NCI-H1417 treated with DMSO at 0.1 percent for 48 hours (cell line): ENCODE data around the gene ZNF516.
"Not testable (repeated sequence)": the region's sequence is repeated elsewhere in the genome, so short reads cannot be mapped to it uniquely, and the experiment has no call there.

ENCODE experiments used
- DNase-seq: peaks from one replicate; lab custom pipeline; 2025; lab: John Stamatoyannopoulos, UW

ZNF516 gene

DNA sequence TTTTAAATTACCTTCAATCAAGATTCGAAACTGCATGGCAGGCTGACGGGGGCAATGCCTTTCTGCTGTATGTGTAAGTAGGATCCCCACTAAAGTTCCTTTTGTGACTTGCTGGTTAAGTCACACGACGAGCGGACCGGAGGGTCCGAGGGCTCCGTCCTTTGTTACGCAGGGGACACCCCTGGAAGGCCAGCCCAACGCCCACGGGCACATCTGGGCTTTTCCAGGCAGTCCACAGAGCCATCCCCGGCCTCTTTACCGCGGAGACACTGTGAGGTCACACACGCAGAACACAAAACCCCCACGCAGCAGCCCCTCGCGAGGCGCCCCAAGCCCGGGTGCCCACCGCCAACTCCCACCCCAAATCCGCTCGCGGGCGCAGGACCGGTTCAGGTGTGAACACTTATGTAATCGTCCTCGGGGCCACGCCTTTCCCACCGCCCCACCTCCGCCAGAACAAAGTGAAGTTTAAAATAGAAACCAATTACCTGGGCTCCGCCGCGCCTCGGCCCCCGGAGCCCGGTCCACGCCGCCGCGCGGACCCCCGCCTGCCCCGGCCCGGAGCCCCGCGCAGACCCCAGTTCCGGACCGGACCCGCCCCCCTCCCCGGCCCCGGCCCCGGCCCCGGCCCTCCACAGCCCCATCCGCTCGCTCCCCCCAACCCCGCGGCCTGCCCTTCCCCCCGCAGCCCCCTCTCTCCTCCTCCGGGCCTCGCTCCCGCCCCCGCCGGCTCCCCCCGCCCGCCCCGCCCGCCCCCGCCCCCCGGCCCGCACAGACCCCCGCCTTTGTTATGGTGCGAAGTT lies 4.2 kb downstream of the ZNF516 start:
- DNase-seq = no peak

DNA sequence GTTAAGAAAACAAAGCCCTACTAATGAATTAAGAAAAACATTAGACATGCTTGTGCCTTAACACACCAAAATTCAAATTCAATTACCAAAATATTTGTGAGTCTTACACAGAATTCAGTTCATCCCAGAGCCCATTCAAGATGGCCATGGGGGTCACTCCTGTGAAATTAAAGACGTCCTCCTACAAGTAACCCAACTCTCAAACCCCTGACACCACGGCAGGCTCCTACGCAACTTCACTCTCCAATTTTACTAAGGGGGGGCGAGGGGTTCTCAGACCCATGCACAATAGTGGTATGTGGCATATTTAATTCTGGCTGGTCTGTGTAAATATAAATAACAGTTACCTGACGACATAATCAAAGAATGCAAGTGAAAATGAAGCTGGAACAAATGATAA lies 5.0 kb downstream of the ZNF516 start:
- no peak for DNase-seq

DNA sequence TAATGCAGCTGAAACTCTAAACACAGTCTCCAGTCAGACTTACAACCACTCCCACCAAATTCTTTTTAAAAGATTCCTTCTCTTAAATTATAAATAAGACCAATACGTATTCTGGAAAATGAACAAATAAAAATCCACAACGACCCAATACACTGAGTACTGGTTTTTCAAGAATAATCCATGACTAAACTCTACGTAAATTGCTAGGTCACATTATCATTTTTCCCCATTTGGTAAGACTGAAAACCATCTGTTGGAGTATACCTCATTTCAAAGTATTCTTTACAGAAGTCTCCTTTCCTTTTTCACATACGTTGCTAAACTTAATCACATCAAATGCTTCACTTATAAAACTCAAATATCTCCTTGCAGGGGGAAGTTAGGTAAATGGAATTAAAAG lies 6.0 kb downstream of the ZNF516 start:
- DNase-seq = no peak

DNA sequence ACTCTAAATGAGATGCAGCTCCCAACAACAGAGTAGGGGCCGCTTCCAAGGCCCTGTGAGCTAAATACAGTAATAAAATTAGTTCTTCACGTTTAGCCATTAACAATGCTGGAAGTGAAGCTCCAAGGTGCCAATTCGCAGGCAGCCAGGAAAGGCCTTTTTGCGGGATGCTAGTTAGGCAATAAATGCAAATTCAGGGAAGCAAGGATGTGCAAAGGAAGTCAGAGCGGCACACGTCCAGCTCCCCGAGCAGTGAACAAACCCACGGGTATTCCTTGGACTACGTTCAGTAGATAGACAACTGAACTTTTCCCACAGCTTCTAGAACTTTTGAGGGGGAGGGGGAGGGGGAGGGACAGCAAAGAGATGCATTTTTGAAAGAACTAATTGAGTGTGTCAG lies 6.9 kb downstream of the ZNF516 start:
- DNase-seq = no peak

DNA sequence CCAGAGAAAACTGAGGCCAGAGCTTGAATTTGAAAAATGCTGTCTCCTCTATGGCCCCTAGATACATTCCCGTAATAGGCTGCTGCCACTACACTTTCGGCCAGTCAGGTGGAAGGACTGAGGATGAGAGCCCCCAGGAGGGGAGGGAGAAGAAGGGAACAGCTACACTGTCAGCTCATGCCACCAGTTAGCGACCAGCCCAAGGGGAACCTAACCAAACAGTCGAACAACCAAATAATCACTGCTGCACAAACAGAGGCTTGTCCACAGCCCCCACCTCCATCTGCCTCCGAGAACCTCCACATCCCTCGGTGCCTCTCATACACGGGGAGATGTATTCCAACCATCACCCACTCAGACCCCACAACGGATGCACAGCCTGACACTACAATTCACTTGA lies 7.3 kb downstream of the ZNF516 start:
- no peak for DNase-seq

DNA sequence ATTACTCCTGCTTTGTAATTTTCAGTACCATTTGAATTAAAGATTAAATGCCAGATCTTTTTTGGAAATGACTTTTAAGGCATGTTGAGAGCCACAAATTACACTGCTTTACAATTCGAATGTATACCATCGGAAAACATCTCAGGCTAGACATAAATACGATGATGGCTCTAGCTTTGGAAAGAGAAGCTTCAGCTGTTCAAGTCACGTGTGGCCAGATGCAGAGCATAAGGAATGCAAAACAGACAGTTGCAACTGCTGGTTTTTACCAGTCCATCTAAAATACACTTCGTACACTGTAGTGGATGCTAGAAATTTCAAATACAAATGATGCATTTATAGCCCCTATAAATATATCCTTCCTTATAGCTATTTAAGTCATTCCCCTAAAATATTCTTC lies 8.0 kb downstream of the ZNF516 start:
- DNase-seq = no peak

DNA sequence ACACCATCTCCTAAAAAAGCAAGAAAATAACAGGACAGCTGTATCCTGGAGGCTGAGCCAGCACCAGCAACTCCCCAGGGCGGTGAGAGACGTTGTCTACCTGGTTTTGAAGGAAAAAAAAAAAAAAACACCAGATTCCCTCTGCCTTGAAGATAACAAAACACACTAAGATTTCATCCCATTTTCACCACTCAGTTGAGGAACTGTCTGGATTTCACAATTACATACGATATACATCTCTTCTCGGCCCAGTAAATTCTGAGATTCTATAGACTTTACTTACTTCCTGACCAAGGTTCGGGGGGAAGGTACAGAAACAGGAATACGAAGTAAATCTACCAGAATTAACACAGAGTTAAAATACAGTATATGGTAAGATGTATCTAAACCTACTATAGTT lies 8.5 kb downstream of the ZNF516 start:
- no peak for DNase-seq

DNA sequence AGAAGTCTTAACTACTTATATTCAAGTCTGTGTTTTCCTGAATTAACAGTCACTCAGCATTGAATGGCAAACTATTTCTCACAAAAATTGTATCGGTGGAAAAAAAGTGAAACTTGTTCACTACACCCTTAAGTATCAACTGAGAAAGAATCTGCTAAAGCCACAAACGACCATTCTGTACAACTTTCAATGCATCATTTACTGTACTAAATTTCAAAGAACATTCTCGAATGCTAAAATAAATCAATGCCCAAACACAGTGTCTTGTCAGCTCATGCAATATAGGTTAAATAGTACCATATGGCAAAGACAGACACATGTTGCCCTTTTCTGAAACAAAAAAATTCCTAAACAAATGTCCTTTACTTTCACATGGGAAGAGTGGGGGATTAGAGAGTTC lies 9.0 kb downstream of the ZNF516 start:
- no peak for DNase-seq

DNA sequence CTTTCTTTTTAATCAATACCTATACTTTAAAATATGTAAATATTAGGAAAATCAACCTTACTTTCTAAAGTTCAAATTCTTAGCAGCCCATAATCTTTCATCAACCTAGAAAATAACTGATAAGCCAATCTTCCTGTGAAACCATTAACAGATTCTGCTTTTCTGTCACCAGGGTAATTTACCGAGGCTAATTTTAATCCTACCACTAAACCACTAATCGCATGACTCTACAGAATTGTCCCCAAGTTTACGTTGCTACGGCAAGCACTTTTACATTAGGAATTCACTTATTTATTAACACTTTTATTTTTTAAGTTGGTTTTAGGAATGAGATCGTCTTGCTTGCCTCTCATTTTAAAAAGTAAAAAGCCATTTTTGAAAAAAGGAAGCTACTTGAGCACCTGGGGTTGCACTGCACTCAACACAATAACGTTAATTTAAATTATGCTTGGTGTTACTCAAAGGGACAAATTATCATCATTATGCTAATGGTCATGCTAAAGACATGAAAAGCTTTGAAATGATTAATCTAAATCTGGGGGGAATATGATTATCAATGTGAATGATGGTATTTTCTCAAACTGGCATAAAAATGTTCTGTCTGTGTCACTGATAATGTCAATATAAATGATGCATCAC lies 10.2 kb downstream of the ZNF516 start:
- no peak for DNase-seq

DNA sequence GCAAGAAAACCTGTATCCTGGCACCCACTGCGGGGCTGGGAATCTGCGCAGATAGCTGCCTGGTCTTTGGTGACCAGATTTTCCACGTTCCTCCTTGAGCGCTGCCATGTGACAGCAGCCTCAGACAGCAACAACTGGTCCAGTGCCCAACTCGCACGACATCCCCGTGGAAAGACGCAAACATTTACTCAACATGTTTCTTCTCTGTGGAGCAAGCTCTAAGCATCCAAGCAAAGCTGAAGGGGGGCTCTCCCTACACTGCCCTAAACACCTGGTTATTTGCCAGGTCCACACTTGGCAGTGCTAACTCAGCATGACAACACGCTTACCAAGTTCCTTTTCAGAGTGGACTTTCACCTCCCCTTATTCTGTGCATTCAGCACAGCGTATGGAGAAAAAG lies 11.3 kb downstream of the ZNF516 start:
- no peak for DNase-seq

DNA sequence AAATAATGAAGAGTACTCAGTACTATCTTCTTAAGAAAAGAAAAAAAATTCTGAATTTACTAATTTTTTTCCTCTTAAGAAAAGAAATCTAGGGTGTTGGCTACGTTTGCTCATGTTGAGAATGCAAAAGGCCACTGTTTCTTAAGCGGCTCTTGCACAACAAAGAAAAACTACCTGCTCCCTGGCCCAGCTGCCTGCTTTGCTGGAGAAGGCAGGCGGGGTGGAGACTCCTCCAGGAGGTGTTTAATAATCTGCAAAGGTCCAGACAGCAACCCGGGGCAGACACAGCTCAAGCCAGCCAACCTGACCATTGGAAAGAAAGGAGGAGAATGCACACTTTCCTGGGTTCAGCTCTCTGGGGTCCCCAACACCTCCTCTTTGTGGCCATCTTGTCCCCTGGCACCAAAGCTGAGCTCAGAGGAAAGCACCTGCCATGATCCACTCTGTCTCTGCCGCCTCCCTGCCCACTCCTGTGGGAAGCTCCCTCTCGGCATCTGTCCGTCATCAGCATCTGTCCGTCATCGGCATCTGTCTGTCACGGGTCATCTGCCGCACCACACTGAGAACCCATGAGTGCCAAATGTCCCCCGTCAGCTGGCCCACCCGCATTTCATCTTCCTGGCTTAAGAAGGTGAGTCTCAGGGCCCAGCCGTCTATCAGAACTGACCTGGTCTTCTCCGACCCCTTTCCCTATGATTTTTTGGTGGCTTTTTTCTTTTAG lies 11.9 kb downstream of the ZNF516 start:
- DNase-seq = no peak

DNA sequence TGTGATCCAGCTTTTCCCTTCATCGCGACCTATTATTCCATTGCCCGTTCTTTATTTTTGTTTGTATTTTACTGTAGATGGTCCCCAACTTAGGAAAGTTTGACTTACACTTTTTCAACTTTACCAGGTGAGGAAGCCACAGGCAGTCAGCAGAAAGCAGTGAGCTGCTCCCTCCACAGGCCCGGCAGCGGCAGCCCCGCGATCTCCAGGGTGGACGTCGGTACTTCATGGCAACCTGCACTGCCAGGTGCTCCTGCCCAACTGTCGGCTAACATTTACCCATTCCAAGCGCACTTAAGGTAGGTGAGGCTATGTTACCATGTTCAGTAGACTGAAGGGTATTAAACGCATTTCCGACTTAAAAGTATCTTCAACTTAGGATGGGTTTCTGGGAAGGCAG lies 12.8 kb downstream of the ZNF516 start:
- DNase-seq = no peak

DNA sequence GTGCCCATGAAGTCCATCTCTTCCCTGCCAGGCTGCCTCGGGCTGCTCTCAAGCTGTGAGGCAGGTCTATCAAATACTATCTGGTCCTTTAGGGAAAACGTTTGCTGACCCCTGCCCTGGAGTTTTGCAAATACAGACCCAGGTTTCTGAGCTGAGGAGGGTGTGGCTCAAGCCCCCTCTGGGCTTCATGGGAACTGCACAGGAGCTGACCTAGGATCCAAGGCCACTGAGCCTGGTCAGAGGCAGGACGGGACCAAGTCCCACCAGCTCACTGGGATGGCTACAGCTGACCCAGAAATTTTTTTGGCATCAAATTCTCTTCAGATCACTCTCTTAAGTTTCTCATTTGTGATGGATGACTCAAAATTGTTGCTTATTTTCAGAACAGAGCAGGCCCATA lies 14.1 kb downstream of the ZNF516 start:
- no peak for DNase-seq

DNA sequence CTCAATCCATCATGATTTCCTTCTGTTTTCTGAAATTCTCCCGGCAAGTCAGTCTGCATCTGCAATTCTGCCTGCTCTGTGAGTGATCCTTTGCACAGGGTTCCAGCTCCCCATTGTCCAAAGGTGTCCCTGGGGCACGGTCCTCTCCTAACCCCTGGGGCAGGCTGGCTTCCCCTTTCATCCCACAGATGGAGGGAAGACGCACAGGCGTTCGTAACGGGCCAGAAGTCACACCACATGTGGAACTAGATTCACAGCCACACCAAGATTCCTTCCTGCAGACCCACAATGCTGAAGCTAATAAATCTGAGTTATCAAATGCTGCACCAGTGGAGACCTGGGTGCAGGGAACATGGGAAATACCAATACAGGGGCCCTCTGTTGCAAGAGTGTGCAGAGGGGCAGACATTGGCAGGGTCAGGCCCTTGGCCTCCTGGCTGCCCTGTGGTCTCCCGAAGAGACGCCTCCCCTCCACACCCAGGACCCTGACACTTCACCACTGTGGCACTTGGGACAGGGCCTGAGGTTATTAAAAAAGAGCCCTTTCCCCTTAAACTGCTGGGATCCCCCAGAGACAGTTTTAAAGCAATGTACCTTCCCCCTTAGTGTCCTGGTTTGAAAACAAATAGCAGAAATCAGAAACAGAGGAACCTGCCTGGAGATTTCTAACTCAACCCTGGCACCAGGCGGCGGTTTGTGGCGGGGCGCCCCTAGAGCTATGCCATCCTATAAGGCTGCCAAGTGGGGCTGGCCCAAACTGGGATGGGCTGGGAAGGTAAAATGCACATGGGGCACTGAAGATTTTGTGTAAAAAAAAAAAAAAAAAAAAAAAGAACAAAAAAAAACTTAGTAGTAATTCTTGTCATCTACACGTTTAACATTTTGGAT lies 15.4 kb downstream of the ZNF516 start:
- no peak for DNase-seq

DNA sequence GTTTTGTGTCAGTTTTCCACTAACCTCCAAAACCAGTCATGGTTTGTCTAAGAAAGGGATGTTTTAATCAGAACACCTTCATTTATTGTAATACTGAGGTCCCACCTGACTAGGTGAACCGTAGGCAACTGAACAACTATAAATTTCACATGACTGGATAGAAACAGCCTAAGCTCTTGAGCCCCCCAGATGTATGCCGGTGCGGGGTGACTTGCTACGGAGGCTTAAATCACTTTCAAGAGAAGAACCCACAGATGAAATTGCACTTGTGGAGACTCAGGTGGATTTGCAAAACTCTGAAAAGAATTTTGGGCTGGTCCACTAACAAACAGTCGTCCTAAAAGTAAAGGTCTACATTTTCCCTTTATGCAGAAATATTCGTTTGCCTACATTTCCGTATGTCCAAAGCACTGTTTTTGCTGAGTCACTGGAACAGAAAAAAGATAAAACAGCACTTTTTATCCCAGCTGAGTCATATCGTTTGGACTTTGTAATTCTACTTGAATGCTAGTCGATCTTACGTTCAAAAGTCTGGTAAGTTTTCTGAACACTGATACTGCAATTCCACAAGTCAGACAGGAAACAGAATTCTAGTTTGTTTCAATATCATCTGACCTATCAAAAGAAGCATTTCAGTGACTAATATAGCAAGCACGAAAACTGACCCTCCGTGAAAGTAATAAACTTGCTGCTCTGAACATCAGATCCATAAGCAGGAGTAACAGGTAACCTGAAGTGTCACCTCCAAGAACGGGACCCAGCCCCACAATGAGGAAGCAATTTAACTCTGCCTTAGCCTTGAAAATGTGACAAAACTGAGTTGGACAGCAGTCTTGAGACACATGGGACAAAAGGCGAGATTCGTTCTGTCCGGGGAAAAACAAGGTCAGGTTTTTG lies 18.1 kb downstream of the ZNF516 start:
- DNase-seq = no peak

DNA sequence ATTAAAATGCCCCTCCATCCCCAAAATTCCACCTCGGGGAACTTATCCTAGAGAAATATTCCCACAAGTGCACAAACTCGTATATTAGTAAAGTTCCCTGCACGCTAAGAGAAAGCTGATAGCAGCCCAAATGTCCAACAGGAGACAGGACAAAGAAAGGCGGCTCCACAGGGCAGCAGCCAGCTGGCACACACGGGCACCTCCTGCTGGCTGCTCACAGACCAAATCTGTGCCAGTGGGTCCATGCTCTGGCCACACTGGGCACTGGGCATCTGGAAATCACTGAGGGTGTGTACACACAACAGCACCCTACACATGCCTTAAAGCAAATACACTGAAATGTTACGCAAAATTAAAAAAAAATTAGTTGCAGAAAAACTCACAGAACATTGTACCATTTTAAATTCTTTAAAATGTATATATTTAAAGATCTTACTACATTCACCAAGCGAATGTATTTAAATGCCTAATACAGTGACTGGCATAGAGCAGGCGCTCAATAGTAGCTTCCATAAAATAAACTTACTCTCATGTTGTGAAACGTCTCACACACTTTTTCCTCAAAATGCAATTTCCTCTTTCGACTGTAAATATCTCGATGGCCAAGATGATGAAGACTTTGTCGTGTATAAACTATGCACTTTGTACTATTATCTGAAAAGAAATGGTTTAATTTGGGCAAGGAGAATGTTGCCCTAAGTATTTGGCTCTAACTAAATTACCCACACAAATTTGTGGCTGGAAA lies 19.4 kb downstream of the ZNF516 start:
- no peak for DNase-seq

DNA sequence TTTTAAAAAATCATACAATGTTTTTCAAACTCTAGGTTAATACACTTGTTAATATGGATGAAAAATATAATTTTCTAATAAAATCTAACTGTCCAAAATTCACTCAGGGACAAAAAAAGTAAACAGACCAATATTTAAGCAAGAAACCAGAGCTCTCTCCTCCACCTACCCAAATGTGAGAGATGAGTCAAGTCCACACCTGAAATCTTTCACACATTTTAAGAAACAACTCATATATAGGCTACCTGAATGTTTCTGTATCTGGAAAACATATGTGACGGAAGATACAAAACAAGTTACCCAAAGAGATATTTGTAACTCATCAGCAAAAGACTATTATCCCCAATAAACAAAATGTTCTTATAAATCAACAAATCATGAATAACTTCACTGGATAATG lies 20.2 kb downstream of the ZNF516 start:
- DNase-seq = no peak

DNA sequence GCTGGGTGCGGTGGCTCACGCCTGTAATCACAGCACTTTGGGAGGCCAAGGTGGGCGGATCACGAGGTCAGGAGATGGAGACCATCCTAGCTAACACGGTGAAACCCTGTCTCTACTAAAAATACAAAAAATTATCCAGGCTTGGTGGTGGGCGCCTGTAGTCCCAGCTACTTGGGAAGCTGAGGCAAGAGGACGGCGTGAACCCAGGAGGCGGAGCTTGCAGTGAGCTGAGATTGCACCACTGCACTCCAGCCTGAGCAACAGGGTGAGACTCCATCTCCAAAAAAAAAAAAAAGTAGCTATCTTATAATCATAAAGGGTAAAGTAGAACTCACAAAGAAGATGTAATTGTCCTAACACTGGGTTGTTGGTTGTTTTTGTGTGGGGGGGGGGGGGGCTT lies 21.5 kb downstream of the ZNF516 start:
- DNase-seq = not testable (repeated sequence)

DNA sequence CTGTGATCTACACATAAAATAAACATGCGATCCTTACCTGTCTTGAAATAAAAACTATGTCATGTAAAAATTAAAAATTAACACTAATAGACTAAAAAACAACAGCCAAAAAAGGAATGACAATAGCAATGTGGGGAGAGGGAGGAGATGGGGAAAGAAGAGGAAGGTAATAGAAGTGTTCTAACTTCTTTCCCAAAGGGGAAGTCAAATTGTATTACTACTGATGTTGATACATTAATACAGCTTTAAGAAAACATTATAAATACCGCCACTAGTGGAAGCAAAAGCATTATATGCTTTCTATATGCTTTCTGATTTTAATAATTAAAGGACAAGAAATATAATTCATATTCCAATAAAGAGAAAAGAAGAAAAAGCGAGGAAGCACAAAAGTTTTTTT lies 22.2 kb downstream of the ZNF516 start:
- DNase-seq = no peak

DNA sequence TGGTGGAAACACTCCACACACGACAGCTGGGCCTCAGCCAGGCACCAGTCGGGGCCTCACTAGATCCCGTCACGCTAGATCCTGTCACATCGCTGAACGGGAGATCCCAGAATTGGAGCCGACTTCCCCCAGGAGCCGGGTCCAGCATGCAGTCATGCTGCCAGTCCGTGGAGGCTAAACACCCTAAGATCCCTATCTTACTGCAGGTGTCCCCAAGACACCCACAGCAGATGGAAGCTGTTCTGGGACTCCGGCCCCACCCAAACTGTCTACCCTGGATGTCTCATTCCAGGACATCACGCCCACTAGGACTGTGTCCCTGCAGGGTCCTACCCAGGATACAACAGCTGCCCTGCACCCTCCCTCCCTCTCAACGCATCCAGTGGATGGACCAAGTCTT lies 23.4 kb downstream of the ZNF516 start:
- no peak for DNase-seq
